Measurements from ENCODE around the gene ANKRD66.
"Not testable (repeated sequence)": the region's sequence is repeated elsewhere in the genome, so short reads cannot be mapped to it uniquely, and the experiment has no call there.

Gene ANKRD66

DNA sequence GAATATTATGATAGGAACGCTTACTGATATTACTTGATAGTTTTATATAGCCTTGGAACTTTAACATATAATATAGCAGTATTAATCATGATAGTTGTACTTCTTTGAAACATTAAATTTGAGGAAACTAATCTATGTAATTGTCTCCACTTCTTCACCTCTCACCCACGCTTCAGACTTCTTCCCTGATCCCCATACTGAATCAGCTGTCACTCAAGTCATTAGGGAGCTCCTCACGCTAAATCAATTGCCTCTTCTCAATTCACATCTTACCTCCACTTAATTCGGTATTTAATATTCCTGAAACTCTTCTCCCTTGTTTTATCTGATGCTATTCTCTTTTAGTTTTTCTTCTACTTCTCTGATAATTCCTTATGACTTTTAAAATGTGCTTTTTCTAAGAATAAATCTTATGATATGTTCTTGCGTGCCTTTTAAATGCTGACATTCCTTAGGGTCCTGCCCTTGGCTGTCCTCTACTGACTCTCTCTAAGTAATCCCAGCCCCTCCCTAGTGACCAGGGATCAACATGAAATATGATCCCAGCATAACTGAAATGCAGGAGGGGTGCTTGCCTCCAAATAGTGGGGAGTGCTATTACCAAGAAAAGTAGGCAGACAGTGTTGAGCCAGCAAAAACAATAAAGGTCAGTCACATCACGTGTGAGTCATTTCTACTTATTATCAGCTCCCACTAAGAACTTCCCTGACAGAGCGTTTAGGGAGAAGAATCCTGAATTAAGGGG, 9.9 kb downstream of the ANKRD66 start:
- no peak for DNase-seq

GRCh38 chr6:46757214-46757596, 10.5 kb downstream of the ANKRD66 start:
- no peak for DNase-seq

DNA sequence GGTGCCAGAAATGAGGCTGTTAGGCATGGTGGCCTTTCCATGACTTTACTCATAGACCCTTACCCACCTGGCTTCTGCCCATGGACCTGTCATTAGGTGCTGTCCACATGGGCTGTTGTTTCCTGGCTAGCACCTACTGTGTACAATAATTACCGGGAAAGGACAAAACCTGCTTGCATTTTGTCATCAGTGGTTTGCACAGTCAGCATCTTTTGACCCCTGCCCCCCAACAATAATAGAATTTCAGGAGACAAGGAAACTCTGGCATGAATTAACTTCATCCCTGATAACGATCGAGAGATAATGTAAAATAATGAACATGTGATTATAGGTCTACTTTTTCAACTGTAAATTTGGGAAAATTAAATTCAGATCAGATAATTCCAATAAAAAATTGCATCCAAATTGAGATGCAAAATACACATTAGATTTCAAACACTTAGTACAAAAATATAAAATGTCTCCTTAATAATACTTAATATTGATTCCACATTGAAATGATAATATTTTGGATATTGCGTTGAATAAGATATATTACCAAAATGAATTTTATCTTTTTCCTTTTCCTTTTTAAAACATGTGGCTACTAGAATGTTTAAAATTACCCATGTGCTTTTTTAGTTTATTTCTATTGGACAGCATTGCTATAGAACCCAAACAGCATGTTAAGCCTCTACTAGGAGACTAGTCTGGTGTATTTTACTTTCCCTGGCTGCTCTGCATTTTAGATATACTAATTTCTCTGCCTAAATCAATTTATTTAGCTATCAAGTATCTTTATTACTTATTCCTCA, 12.4 kb downstream of the ANKRD66 start:
- DNase-seq = no peak

DNA sequence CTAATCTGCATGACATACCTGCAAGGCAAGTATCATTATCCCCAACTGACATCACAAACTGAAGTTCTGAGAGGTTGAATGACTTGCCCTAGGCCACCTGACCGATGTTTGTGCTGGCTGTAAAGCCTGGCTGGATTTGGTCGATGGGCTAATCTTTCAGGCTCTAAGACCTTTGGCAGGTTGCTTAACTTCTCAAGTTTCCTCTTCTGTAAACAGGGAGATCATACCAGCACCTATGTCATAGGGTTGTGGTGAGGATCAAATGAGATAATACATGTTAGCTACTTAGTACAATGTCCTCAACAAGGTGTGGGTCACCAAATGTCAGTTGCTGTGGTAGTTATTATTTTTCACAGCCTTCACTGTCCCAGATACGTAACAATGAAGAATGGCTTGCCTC, 14.2 kb downstream of the ANKRD66 start:
- DNase-seq = no peak

DNA sequence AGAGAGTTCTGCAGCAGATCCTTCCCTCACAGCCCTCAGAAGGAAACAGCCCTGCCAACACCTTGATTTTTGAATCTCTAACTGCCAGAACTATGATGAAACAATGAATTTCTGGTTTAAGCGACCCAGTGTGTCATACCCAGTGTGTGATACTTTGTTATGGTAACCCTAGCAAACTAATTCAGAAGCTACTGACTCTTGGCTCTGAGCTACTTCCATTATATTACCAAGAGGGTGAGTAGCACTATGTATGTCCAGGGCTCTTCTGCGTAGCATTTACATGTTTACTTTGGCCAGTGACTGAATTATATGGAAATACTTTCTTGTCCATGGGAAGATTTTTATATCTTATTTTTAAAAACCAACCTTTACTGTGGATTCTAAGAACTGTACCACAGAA, 16.7 kb downstream of the ANKRD66 start:
- no peak for DNase-seq

- not testable (repeated sequence) for DNase-seq
Measured at GRCh38 chr6:46764280-46764679, 17.5 kb downstream of the ANKRD66 start.

DNA sequence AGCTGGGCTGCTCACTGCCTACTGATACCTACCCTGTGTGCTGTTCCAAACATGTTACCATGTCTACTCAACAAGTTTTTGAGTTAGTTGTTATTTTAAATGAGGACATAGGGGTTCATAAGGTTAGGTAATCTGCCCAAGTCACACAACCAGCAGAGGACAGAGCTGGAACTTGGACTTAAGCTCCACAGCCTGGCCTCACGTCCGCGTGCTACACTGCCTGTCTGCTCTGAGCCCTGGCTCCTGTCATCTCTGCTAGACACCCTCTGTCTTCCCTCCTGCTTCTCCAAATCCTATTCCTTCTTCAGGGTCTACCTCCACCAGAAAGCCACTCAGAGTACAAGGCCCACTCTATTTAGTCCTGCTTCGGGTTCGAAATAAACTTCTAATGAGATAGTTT, 18.2 kb downstream of the ANKRD66 start:
- DNase-seq = no peak

DNA sequence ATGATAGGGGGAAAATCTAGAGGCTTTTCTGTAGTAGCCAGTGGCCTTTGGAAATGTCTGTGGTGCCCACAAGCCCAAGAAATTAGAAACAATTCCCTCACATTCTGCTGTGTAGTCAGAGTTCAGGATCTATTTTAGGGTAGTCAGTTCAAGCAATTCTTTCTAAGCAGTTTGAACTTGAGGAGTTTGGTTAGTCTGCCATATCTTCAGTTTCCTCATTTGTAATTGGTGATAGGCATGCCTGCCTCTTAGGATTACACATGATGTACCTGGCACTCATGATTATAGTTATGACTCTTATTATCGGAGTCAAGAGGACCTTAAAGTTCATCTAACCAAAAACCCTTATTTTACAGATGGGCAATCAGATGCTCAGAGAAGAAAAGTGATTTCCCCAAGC, 25.3 kb downstream of the ANKRD66 start:
- DNase-seq = no peak

DNA sequence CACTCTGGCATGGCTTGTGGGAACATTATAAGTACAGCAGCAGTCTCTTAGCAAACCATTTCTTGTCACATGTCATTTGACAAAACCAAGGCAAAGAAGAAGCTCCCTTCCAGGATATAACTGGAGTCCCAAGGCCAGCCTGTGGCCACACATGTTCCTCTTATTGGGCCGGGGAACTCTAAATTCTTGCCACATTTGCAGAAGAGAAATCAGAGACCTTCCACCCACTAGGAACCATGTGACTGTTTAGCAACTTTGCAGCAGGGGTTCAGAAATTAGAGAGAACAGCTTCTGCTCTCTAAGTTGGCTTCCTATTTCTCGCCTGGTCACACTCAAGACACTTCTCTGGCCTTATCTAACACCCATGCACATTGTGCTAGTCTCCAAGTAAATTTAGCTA, 26.0 kb downstream of the ANKRD66 start:
- peak; percentile 40 for DNase-seq

- DNase-seq = no peak
Measured at GRCh38 chr6:46773201-46773855, 26.6 kb downstream of the ANKRD66 start.

GRCh38 chr6:46774736-46775135, 28.0 kb downstream of the ANKRD66 start:
- DNase-seq = not testable (repeated sequence)

GRCh38 chr6:46776070-46776712, 29.5 kb downstream of the ANKRD66 start:
- DNase-seq = no peak

DNA sequence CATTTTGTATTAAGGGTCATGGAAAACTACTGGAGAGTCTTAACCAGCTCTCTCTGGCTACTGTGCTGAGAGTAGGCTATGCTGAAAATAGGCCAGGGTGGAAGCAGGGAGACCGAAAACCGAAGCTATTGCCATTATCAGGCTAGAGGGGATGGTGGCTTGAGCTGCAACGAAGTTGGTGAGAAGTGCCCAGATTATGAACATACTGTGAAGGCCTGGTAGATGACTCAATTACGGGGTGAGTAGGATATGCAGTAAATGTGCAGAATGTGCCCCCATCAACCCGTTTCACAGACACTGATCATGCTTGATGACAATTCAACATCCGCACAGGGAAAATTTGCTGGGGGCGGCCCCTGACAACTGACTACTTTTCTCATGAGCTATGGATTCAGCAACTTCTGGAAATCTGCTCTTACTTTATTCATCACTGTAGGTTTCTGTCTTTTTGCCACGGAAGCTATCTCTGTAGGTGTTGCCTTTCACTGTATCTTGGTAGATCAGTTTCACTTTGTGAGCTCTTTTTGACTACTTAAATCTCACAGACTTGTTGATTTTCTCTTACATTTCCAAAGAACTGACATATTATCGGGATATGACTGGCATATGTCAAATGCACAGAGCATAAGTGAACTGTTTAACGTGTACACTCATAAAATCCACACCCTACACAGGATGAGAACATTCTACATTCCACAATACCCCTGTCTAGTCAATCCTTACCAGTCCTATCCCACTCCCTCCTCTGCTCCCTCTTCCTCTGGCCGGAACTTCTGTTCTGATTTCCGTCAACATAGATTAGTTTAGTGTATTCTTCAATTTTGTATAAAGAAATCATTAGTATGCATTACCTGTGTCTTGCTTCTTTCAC, 31.0 kb downstream of the ANKRD66 start:
- DNase-seq = no peak

DNA sequence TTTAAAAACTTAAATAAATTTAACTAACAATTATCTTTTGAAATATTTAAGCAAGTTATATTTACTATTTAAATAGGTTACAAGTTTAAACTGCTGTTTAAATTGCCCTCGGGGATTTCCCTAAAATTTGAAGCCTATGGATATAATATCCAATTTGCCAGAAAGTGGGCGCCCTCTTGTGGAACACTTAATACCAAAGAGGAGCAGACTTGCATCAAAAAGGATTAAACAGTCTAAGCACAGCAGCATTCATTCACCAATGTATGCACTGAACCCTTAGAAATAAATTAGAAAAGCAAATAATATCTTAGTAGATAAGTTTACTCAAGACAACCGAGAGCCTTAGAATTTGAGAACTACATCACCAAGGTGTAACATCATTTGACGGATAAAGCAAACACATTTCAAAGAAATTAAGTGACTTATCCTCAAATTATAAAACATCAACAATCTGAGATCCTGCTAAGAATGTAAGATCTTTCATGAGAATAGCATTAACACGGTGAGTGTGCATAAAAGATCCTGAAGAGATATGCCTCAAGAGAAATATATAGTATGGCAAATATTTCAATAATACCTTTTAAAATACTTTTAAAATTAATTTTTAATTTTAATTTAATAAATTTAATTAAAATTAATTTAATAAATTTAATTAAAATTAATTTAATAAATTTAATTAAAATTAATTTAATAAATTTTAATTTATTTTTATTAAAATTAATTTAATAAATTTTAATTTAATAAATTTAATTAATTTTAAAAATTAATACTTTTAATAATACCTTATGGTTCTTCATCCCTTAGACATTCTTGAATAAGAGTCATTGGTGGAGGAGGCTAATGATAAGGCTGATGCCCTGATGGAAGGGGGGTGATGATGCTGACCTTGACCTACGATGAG, 35.0 kb downstream of the ANKRD66 start:
- peak; percentile 74 for DNase-seq

- DNase-seq = no peak
Measured at GRCh38 chr6:46784535-46784934, 37.8 kb downstream of the ANKRD66 start.

GRCh38 chr6:46787871-46788540, 41.3 kb downstream of the ANKRD66 start:
- DNase-seq = no peak

GRCh38 chr6:46788791-46789190, 42.1 kb downstream of the ANKRD66 start:
- no peak for DNase-seq

GRCh38 chr6:46789434-46790354, 43.0 kb downstream of the ANKRD66 start:
- DNase-seq = no peak

- no peak for DNase-seq
Measured at GRCh38 chr6:46790355-46790874, 43.7 kb downstream of the ANKRD66 start.
